GM10266 (cell line): Measurements from ENCODE around the gene FCSK.

Experiments used
- DNase-seq: peaks from one replicate; pipeline ENCODE4 v3.0.0; 2012; ENCODE audit errors: extremely low spot score
- CTCF ChIP-seq: IDR thresholded peaks from 2 replicates; pipeline ENCODE4 v1.5.1; 2012; ENCODE audit warnings: mild to moderate bottlenecking, low read depth; ENCODE audit not compliant: control insufficient read depth, insufficient read depth; ENCODE audit errors: missing control alignments

Gene FCSK

GRCh38 chr16:70490261-70490660, 35.9 kb downstream of the FCSK start:
- TF ChIP-seq CTCF = no peak
- DNase-seq = no peak

GRCh38 chr16:70493802-70494201, 39.4 kb downstream of the FCSK start:
- DNase-seq = no peak
- TF ChIP-seq CTCF = no peak

GRCh38 chr16:70494202-70494770, 39.9 kb downstream of the FCSK start:
- no peak for DNase-seq
- no peak for TF ChIP-seq CTCF

- TF ChIP-seq CTCF = no peak
- no peak for DNase-seq
These were observed 40.4 kb downstream of the FCSK start for GRCh38 chr16:70494777-70495176.

- no peak for TF ChIP-seq CTCF
- DNase-seq = no peak
These were observed 41.2 kb downstream of the FCSK start for GRCh38 chr16:70495425-70496182.

GRCh38 chr16:70496513-70496912, 42.1 kb downstream of the FCSK start:
- DNase-seq = no peak
- TF ChIP-seq CTCF = no peak

- TF ChIP-seq CTCF = peak; percentile 21
- no peak for DNase-seq
These were observed 54.4 kb downstream of the FCSK start for GRCh38 chr16:70508752-70509151.
